Tibial nerve (tissue), 4 donors: Measurements from ENCODE around the gene SORCS2. TPM values are rescaled to one million over a fixed set of nuclear protein-coding genes. Genes with fewer than 3 reads are reported as not detected.
A peak's percentile ranks its signal among the peaks of the same experiment; 100 is the strongest.

Experiments
- DNase-seq, 2 donors: peaks; one replicate each; pipeline ENCODE4 v3.0.0-alpha.2; 2019; ENCODE audit warnings: low spot score in 2 of 2
- H3K27ac ChIP-seq, 4 donors: fragments of 200-600 bp; sonication (generic) in 3 of 4; one replicate each; pipeline ENCODE4 v1.5.1; 2017 to 2019; ENCODE audit warnings: mild to moderate bottlenecking in 1 of 4
- H3K27me3 ChIP-seq, 2 donors: fragments of 200-600 bp; sonication (generic) in 1 of 2; one replicate each; pipeline versions ENCODE4 v1.5.1 to v1.6.0; 2017 to 2019
- H3K36me3 ChIP-seq, 3 donors: fragments of 200-600 bp; sonication (generic); one replicate each; pipeline ENCODE4 v1.5.1; 2018 to 2019
- H3K4me1 ChIP-seq, 4 donors: fragments of 200-600 bp; sonication (generic) in 3 of 4; one replicate each; pipeline ENCODE4 v1.5.1; 2017 to 2019
- H3K4me3 ChIP-seq, 4 donors: fragments of 200-600 bp; sonication (generic) in 3 of 4; one replicate each; pipeline ENCODE4 v1.5.1; 2017 to 2019; ENCODE audit warnings: mild to moderate bottlenecking in 1 of 4, moderate library complexity in 1 of 4
- H3K9me3 ChIP-seq, 4 donors: fragments of 200-600 bp; sonication (generic) in 3 of 4; one replicate each; pipeline ENCODE4 v1.5.1; 2017 to 2019
- EP300 ChIP-seq, 2 donors: sonication (generic); formaldehyde crosslinking; IDR thresholded peaks; one replicate each; pipeline ENCODE4 v1.6.1; 2017; ENCODE audit warnings: antibody characterized with exemption in 2 of 2, mild to moderate bottlenecking in 1 of 2
- POLR2A ChIP-seq, 2 donors: fragments of 450-650 bp; IDR thresholded peaks; one replicate each; pipeline ENCODE4 v1.6.1; 2017; ENCODE audit warnings: antibody characterized with exemption in 2 of 2, mild to moderate bottlenecking in 2 of 2, moderate library complexity in 2 of 2
- WGBS, 2 donors: methylation state at CpG; one replicate each; pipeline ENCODE4 v1.1.5; 2018; 5-methylcytosine and 5-hydroxymethylcytosine counted together
- total RNA-seq, 4 donors: library from RNA; depleted of rRNA; stranded (reverse); fragments of >200 nt; gene quantifications; one replicate each; pipeline ENCODE4 v1.1.0, GENCODE V29; 2016
- TF ChIP-seq, protein P1 (sequence below), 5 experiments: fragments of 200-600 bp in 3 of 5; fragments of 450-650 bp in 2 of 5; sonication (generic) in 3 of 5; IDR thresholded peaks; one replicate each; pipeline ENCODE4 v1.5.1; 2016 to 2019; ENCODE audit warnings: antibody characterized with exemption in 5 of 5, mild to moderate bottlenecking in 3 of 5, moderate library complexity in 2 of 5

The SORCS2 gene
- total RNA-seq, 4 donors from 2014 or later: 15.6 to 48.9 (median 38.3) TPM

DNA sequence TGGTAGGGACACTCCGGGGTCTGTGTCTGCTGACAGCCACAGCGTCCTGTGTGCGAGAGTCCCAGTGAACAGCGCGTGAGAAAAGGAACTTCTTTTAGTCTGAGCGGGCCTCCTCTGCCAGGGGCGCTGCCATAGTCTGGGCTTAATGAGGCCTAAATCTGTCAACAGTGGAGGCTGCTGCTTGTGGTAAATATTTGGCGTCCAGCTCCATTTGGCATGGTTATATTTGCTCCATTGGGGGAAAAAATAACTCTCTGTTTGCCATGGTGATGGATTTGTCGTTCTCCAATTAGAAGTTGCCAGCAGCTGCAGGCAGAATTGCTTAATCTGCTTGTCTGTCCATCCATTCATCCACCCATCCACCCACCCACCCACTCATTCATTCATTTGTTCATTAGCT lies 313.8 kb downstream of the SORCS2 start:
- H3K36me3 ChIP-seq: no peaks in the 10 kb centered on the region
- no peak for DNase-seq
- no peaks in the 10 kb centered on the region for H3K9me3 ChIP-seq
- H3K4me1 ChIP-seq: peaks cover 0 to 27% (median 0%) of the 10 kb centered on the region in 4 donors
- TF ChIP-seq, protein P1, sequence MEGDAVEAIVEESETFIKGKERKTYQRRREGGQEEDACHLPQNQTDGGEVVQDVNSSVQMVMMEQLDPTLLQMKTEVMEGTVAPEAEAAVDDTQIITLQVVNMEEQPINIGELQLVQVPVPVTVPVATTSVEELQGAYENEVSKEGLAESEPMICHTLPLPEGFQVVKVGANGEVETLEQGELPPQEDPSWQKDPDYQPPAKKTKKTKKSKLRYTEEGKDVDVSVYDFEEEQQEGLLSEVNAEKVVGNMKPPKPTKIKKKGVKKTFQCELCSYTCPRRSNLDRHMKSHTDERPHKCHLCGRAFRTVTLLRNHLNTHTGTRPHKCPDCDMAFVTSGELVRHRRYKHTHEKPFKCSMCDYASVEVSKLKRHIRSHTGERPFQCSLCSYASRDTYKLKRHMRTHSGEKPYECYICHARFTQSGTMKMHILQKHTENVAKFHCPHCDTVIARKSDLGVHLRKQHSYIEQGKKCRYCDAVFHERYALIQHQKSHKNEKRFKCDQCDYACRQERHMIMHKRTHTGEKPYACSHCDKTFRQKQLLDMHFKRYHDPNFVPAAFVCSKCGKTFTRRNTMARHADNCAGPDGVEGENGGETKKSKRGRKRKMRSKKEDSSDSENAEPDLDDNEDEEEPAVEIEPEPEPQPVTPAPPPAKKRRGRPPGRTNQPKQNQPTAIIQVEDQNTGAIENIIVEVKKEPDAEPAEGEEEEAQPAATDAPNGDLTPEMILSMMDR (IDR thresholded peaks at IDR 0.05): no peak
- TF ChIP-seq EP300 (IDR thresholded peaks at IDR 0.05) (no peak), POLR2A (IDR thresholded peaks at IDR 0.05) (no peak)
- H3K4me3 ChIP-seq: no peak overlapping the region
- no peaks in the 10 kb centered on the region for H3K27me3 ChIP-seq
- WGBS, 2 donors: 77 to 88% methylated on average over 9 of the region's 9 CpGs
- H3K27ac ChIP-seq: no peak overlapping the region

DNA sequence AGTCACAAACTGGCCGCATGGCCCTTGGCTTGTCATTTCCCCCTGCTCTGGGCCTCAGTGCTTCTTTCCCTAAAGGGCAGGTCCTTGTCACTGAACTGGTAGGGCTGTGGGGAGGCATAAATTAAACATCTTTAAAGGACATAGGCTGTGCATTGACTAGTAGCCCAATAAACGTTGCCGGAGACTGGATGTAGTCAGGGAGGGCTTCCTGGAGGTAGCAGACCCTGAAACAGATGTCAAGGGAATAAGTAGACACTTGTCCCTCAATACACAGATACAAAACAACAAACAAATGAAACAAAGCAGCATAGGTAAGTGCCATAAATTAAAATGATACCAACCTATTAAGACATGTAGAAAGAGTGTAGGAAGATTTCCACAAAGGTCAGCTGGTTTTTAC lies 314.2 kb downstream of the SORCS2 start:
- Histone ChIP-seq H3K4me1 (peaks cover 0 to 24% (median 0%) of the 10 kb centered on the region in 4 donors), H3K9me3 (no peaks in the 10 kb centered on the region), H3K36me3 (no peaks in the 10 kb centered on the region), H3K4me3 (no peak overlapping the region), H3K27me3 (no peaks in the 10 kb centered on the region), H3K27ac (no peak overlapping the region)
- TF ChIP-seq, protein P1 (IDR thresholded peaks at IDR 0.05): no peak
- WGBS, 2 donors: 77 to 79% methylated on average over 3 of the region's 3 CpGs
- no peak for DNase-seq

DNA sequence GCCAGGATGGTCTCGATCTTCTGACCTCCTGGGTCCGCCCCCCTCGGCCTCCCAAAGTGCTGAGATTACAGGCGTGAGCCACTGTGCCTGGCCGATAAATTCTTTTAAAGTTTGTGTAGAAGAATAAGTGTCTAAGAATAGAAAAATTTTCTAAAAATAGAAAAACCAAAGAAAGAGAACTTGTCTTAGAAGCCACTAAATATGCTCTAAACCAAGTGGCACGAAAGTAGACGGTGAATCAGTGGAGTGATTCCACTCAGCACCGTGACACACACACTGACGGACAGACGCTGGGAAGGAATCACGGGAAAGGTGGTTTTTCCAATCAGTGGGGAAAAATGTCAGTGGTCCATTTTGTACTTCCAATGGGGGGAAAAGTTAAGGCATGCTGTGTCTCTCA lies 315.0 kb downstream of the SORCS2 start:
- Histone ChIP-seq H3K36me3 (no peaks in the 10 kb centered on the region), H3K27ac (peak overlapping the region in 1 of 4 donors; percentile 20), H3K4me3 (no peak overlapping the region), H3K27me3 (no peaks in the 10 kb centered on the region), H3K9me3 (no peaks in the 10 kb centered on the region), H3K4me1 (peaks cover 0 to 24% (median 0%) of the 10 kb centered on the region in 4 donors)
- WGBS, 2 donors: 53 to 59% methylated on average over 11 of the region's 11 CpGs
- TF ChIP-seq POLR2A (IDR thresholded peaks at IDR 0.05) (no peak), EP300 (IDR thresholded peaks at IDR 0.05) (no peak)
- TF ChIP-seq, protein P1 (IDR thresholded peaks at IDR 0.05): no peak
- no peak for DNase-seq

DNA sequence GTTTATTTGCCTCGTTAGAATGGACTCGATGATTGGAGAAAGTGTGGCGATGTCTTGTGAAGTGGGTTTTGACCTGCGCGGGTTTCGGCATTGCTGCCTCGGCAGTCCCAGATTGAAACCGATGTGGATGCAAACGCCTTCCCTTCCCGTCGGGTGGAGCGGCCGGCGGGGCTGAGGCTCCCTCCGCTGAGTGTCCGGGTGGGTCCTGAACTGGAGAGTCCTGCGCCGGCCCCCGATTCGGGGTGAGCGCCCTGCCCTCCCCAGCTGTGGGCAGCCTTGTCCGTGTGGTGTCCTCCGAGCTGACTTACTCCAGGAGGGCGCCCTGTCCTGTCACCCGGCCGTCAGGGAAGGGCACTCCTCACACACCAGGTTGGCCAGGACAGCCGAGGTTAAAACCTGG lies 317.7 kb downstream of the SORCS2 start:
- no peak overlapping the region for H3K27ac ChIP-seq
- WGBS, 2 donors: 68 to 73% methylated on average over 16 to 23 of the region's 27 CpGs
- no peak for DNase-seq
- TF ChIP-seq, protein P1 (IDR thresholded peaks at IDR 0.05): no peak
- TF ChIP-seq POLR2A (IDR thresholded peaks at IDR 0.05) (no peak), EP300 (IDR thresholded peaks at IDR 0.05) (no peak)
- no peak overlapping the region for H3K4me3 ChIP-seq
- H3K9me3 ChIP-seq: no peaks in the 10 kb centered on the region
- H3K36me3 ChIP-seq: no peaks in the 10 kb centered on the region
- peaks cover 0 to 36% (median 0%) of the 10 kb centered on the region in 4 donors for H3K4me1 ChIP-seq
- H3K27me3 ChIP-seq: no peaks in the 10 kb centered on the region

DNA sequence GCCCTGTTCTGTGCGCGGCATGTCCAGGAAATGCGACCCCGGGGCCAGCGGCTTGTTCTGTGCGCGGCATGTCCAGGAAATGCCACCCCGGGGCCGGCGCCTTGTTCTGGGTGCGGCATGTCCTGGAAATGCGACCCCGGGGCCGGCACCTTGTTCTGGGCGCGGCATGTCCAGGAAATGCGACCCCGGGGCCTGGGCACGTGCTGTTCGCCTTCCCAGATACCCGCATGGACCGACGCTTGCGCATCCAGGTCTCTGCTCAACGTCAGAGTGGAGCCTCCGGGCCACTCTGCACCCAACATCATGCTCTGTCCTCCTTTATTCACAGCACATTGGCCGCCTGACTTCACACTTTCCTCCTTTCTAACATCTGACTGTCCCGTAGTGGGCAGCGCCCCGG lies 318.2 kb downstream of the SORCS2 start:
- Histone ChIP-seq H3K9me3 (no peaks in the 10 kb centered on the region), H3K4me1 (peaks cover 0 to 41% (median under 1%) of the 10 kb centered on the region in 4 donors), H3K27ac (no peak overlapping the region), H3K27me3 (no peaks in the 10 kb centered on the region), H3K36me3 (no peaks in the 10 kb centered on the region), H3K4me3 (no peak overlapping the region)
- 84% methylated on average over 27 to 30 of the region's 30 CpGs for WGBS, 2 donors
- TF ChIP-seq, protein P1 (IDR thresholded peaks at IDR 0.05): no peak
- TF ChIP-seq EP300 (IDR thresholded peaks at IDR 0.05): no peak
- no peak for TF ChIP-seq POLR2A (IDR thresholded peaks at IDR 0.05)
- no peak for DNase-seq
